Skeletal muscle tissue (tissue), 4 donors: ENCODE results near the gene CHPF2. TPM values are rescaled to one million over a fixed set of nuclear protein-coding genes. Genes with fewer than 3 reads are reported as not detected.

Source experiments
- H3K27ac ChIP-seq: one replicate; pipeline ENCODE4 v1.7.0; 2013; ENCODE audit warnings: mild to moderate bottlenecking, low read depth, low read length, inconsistent platforms
- H3K27me3 ChIP-seq, 3 donors: one replicate each; pipeline ENCODE4 v1.7.0; 2013; ENCODE audit warnings: low read length in 3 of 3; ENCODE audit not compliant: control insufficient read depth in 3 of 3, insufficient read depth in 3 of 3
- H3K36me3 ChIP-seq, 3 donors: one replicate each; pipeline ENCODE4 v1.7.0; 2013; ENCODE audit warnings: low read length in 3 of 3; ENCODE audit not compliant: control insufficient read depth in 3 of 3, insufficient read depth in 3 of 3
- H3K4me1 ChIP-seq, 3 donors: one replicate each; pipeline ENCODE4 v1.7.0; 2013; ENCODE audit warnings: low read length in 3 of 3, mild to moderate bottlenecking in 3 of 3; ENCODE audit not compliant: control insufficient read depth in 3 of 3, insufficient read depth in 3 of 3
- H3K4me3 ChIP-seq, 3 donors: one replicate each; pipeline ENCODE4 v1.7.0; 2013; ENCODE audit warnings: low read length in 3 of 3
- H3K9ac ChIP-seq, 3 donors: one replicate each; pipeline ENCODE4 v1.7.0; 2013; ENCODE audit warnings: low read length in 3 of 3, mild to moderate bottlenecking in 3 of 3, moderate library complexity in 2 of 3, low read depth in 1 of 3
- H3K9me3 ChIP-seq, 3 donors: one replicate each; pipeline ENCODE4 v1.7.0; 2013; ENCODE audit warnings: low read length in 3 of 3; ENCODE audit not compliant: control insufficient read depth in 3 of 3
- total RNA-seq: library from RNA; depleted of rRNA; stranded (reverse); fragments of >200 nt; gene quantifications from one replicate; pipeline ENCODE4 v1.2.3, GENCODE V29; 2014
- donor health status: Osteomylitis.

Gene CHPF2
- total RNA-seq, 1 donor from 2014 or later, result 16.2 TPM

DNA sequence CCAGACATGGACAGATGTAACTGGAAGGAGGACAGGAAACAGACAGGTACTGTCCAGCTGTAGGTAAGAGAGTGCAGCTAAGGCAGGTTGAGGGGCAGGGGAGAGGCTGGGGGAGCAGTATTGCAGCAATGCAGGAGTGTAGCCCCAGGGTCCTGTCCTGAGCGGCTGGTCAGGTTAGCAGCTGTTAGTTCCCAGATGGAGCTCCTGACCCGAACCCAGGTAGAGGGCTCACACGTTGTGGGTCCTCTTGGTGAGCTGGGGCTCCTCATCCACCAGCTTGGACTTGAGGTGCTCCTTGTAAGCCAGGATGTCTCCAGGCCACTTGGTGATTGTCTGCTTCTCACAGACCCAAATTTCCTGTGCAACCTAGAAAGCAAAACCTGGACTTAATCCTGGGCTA, 18.5 kb upstream of the CHPF2 start:
- H3K36me3 ChIP-seq, result peaks cover 53 to 76% (median 54%) of the 10 kb centered on the region in 3 donors
- no peak overlapping the region for H3K4me3 ChIP-seq
- H3K4me1 ChIP-seq, result no peaks in the 10 kb centered on the region
- no peak overlapping the region for H3K9ac ChIP-seq
- no peak overlapping the region for H3K27ac ChIP-seq
- H3K9me3 ChIP-seq, result no peaks in the 10 kb centered on the region
- H3K27me3 ChIP-seq, result no peaks in the 10 kb centered on the region

GRCh38 chr7:151215396-151215795, 16.9 kb upstream of the CHPF2 start:
- no peak overlapping the region for H3K27ac ChIP-seq
- no peaks in the 10 kb centered on the region for H3K9me3 ChIP-seq
- no peak overlapping the region for H3K9ac ChIP-seq
- peaks cover 60 to 86% (median 66%) of the 10 kb centered on the region in 3 donors for H3K36me3 ChIP-seq
- no peaks in the 10 kb centered on the region for H3K27me3 ChIP-seq
- H3K4me3 ChIP-seq, result no peak overlapping the region
- no peaks in the 10 kb centered on the region for H3K4me1 ChIP-seq

GRCh38 chr7:151218170-151218569, 14.1 kb upstream of the CHPF2 start:
- Histone ChIP-seq H3K9me3 (no peaks in the 10 kb centered on the region), H3K9ac (no peak overlapping the region), H3K27ac (no peak overlapping the region), H3K4me1 (no peaks in the 10 kb centered on the region), H3K4me3 (no peak overlapping the region), H3K36me3 (peaks cover 76 to 88% (median 88%) of the 10 kb centered on the region in 3 donors), H3K27me3 (no peaks in the 10 kb centered on the region)

GRCh38 chr7:151223728-151224127, 8.6 kb upstream of the CHPF2 start:
- no peaks in the 10 kb centered on the region for H3K27me3 ChIP-seq
- peaks cover 18 to 24% (median 21%) of the 10 kb centered on the region in 3 donors for H3K4me1 ChIP-seq
- no peak overlapping the region for H3K4me3 ChIP-seq
- no peak overlapping the region for H3K9ac ChIP-seq
- peaks cover 48 to 58% (median 53%) of the 10 kb centered on the region in 3 donors for H3K36me3 ChIP-seq
- H3K27ac ChIP-seq, result no peak overlapping the region
- no peaks in the 10 kb centered on the region for H3K9me3 ChIP-seq

GRCh38 chr7:151225948-151226510, 6.3 kb upstream of the CHPF2 start:
- Histone ChIP-seq H3K27ac (peak overlapping the region; percentile 64), H3K9ac (peak overlapping the region; percentile 83 to 87 (median 83)), H3K9me3 (no peaks in the 10 kb centered on the region)

GRCh38 chr7:151226560-151226874, 5.8 kb upstream of the CHPF2 start:
- H3K36me3 ChIP-seq, result peaks cover 33 to 37% (median 34%) of the 10 kb centered on the region in 3 donors
- H3K9ac ChIP-seq, result peak overlapping the region; percentile 83 to 87 (median 83)
- H3K9me3 ChIP-seq, result no peaks in the 10 kb centered on the region
- peak overlapping the region; percentile 64 for H3K27ac ChIP-seq
- peak overlapping the region; percentile 90 to 97 (median 93) for H3K4me3 ChIP-seq
- peaks cover 19 to 26% (median 23%) of the 10 kb centered on the region in 3 donors for H3K4me1 ChIP-seq
- no peaks in the 10 kb centered on the region for H3K27me3 ChIP-seq

More at GRCh38 chr7:151225948-151226510, 6.3 kb upstream of the CHPF2 start:
- peak overlapping the region; percentile 90 to 97 (median 93) for H3K4me3 ChIP-seq
- peaks cover 18 to 24% (median 21%) of the 10 kb centered on the region in 3 donors for H3K4me1 ChIP-seq
- H3K27me3 ChIP-seq, result no peaks in the 10 kb centered on the region
- peaks cover 35 to 39% (median 37%) of the 10 kb centered on the region in 3 donors for H3K36me3 ChIP-seq

- H3K36me3 ChIP-seq, result peaks cover 29 to 30% (median 29%) of the 10 kb centered on the region in 3 donors
- H3K4me1 ChIP-seq, result peaks cover 25 to 32% (median 30%) of the 10 kb centered on the region in 3 donors
- peak within 1 kb of the TSS; percentile 64 for H3K27ac ChIP-seq
- no peaks in the 10 kb centered on the region for H3K27me3 ChIP-seq
- no peaks in the 10 kb centered on the region for H3K9me3 ChIP-seq
- peak within 1 kb of the TSS; percentile 83 to 91 (median 90) for H3K9ac ChIP-seq
- peak within 1 kb of the TSS; percentile 93 to 97 (median 97) for H3K4me3 ChIP-seq
Measured at GRCh38 chr7:151226875-151227782, 5.2 kb upstream of the CHPF2 start, which contains the start of gene ABCF2. TSS of gene ABCF2 (minus strand) at chr7:151227205. CDS start at chr7:151226458, 747 bp downstream.

GRCh38 chr7:151228024-151228866, 4.0 kb upstream of the CHPF2 start:
- H3K4me3 ChIP-seq, result peak overlapping the region; percentile 93 to 97 (median 97)
- peaks cover 18 to 19% (median 18%) of the 10 kb centered on the region in 3 donors for H3K36me3 ChIP-seq
- no peaks in the 10 kb centered on the region for H3K9me3 ChIP-seq
- peaks cover 31 to 39% (median 36%) of the 10 kb centered on the region in 3 donors for H3K4me1 ChIP-seq
- H3K9ac ChIP-seq, result peak overlapping the region; percentile 78 to 91 (median 90)
- no peaks in the 10 kb centered on the region for H3K27me3 ChIP-seq
- H3K27ac ChIP-seq, result peak overlapping the region; percentile 64

DNA sequence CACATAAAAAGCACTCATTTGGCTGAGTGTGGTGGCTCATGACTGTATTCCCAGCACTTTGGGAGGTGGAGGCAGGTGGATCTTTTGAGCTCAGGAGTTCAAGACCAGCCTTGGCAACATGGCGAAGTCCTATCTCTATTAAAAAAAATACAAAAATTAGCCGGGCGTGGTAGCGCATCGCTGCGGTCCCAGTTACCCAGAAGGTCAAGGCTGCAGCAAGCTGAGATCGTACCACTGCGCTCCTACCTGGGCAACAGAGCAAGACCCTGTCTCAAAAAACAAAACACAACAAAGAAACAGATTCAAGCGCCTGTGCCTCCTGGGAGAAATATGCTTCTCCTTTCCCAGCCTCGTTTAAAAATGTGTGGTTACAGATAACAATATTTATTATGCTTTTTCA, 3.0 kb upstream of the CHPF2 start:
- no peak overlapping the region for H3K9ac ChIP-seq
- H3K9me3 ChIP-seq, result no peaks in the 10 kb centered on the region
- no peak overlapping the region for H3K4me3 ChIP-seq
- H3K4me1 ChIP-seq, result peaks cover 39 to 49% (median 44%) of the 10 kb centered on the region in 3 donors
- peaks cover 8 to 11% (median 9%) of the 10 kb centered on the region in 3 donors for H3K36me3 ChIP-seq
- no peak overlapping the region for H3K27ac ChIP-seq
- H3K27me3 ChIP-seq, result no peaks in the 10 kb centered on the region
